ENCODE data around the gene EPHB1. TPM values are rescaled to one million over a fixed set of nuclear protein-coding genes. Genes with fewer than 3 reads are reported as not detected.

Gene EPHB1
- total RNA-seq, 1 donor = 0.36 TPM

GRCh38 chr3:134858441-134859035 is 63.5 kb downstream of the EPHB1 start:
- Histone ChIP-seq H3K4me3 (ENCODE audit: insufficient read depth, low read length) (no peak overlapping the region), H2AFZ (ENCODE audit: low read length) (no peak overlapping the region), H3K27me3 (ENCODE audit: insufficient read depth, low read length) (no peaks in the 10 kb centered on the region), H3K27ac (ENCODE audit: low read depth, low read length) (no peak overlapping the region), H4K20me1 (ENCODE audit: insufficient read depth, low read length) (no peaks in the 10 kb centered on the region), H3K79me2 (ENCODE audit: insufficient read depth, low read length) (no peaks in the 10 kb centered on the region), H3K4me2 (ENCODE audit: insufficient read depth, low read length) (no peak overlapping the region), H3K9me3 (ENCODE audit: low read depth, low read length) (no peaks in the 10 kb centered on the region), H3K36me3 (ENCODE audit: insufficient read depth, low read length) (no peaks in the 10 kb centered on the region), H3K4me1 (ENCODE audit: insufficient read depth, low read length) (no peaks in the 10 kb centered on the region)
- TF ChIP-seq CTCF (IDR thresholded peaks at IDR 0.05; ENCODE audit: extremely low read depth, low read depth, low read length) = no peak
- DNase-seq (ENCODE audit: insufficient read length, low spot score, missing footprints) = no peak

- H3K9me3 ChIP-seq (ENCODE audit: low read depth, low read length) = no peaks in the 10 kb centered on the region
- no peak overlapping the region for H3K4me3 ChIP-seq (ENCODE audit: insufficient read depth, low read length)
- H3K4me2 ChIP-seq (ENCODE audit: insufficient read depth, low read length) = no peak overlapping the region
- no peak overlapping the region for H2AFZ ChIP-seq (ENCODE audit: low read length)
- no peak for DNase-seq (ENCODE audit: insufficient read length, low spot score, missing footprints)
- no peak overlapping the region for H3K27ac ChIP-seq (ENCODE audit: low read depth, low read length)
- no peaks in the 10 kb centered on the region for H3K36me3 ChIP-seq (ENCODE audit: insufficient read depth, low read length)
- no peaks in the 10 kb centered on the region for H4K20me1 ChIP-seq (ENCODE audit: insufficient read depth, low read length)
- no peak for TF ChIP-seq CTCF (IDR thresholded peaks at IDR 0.05; ENCODE audit: extremely low read depth, low read depth, low read length)
- no peaks in the 10 kb centered on the region for H3K27me3 ChIP-seq (ENCODE audit: insufficient read depth, low read length)
- H3K4me1 ChIP-seq (ENCODE audit: insufficient read depth, low read length) = no peaks in the 10 kb centered on the region
- H3K79me2 ChIP-seq (ENCODE audit: insufficient read depth, low read length) = no peaks in the 10 kb centered on the region
These were observed 64.3 kb downstream of the EPHB1 start for GRCh38 chr3:134859341-134859740.

- no peak overlapping the region for H3K4me3 ChIP-seq (ENCODE audit: insufficient read depth, low read length)
- H3K79me2 ChIP-seq (ENCODE audit: insufficient read depth, low read length) = no peaks in the 10 kb centered on the region
- no peak overlapping the region for H3K27ac ChIP-seq (ENCODE audit: low read depth, low read length)
- no peaks in the 10 kb centered on the region for H3K4me1 ChIP-seq (ENCODE audit: insufficient read depth, low read length)
- H3K36me3 ChIP-seq (ENCODE audit: insufficient read depth, low read length) = no peaks in the 10 kb centered on the region
- H4K20me1 ChIP-seq (ENCODE audit: insufficient read depth, low read length) = no peaks in the 10 kb centered on the region
- no peak overlapping the region for H3K4me2 ChIP-seq (ENCODE audit: insufficient read depth, low read length)
- DNase-seq (ENCODE audit: insufficient read length, low spot score, missing footprints) = no peak
- H3K27me3 ChIP-seq (ENCODE audit: insufficient read depth, low read length) = no peaks in the 10 kb centered on the region
- no peak overlapping the region for H2AFZ ChIP-seq (ENCODE audit: low read length)
- no peaks in the 10 kb centered on the region for H3K9me3 ChIP-seq (ENCODE audit: low read depth, low read length)
- TF ChIP-seq CTCF (IDR thresholded peaks at IDR 0.05; ENCODE audit: extremely low read depth, low read depth, low read length) = no peak
These were observed 65.1 kb downstream of the EPHB1 start for GRCh38 chr3:134860141-134860540.

GRCh38 chr3:134863915-134864314 is 68.9 kb downstream of the EPHB1 start:
- Histone ChIP-seq H3K79me2 (ENCODE audit: insufficient read depth, low read length) (no peaks in the 10 kb centered on the region), H4K20me1 (ENCODE audit: insufficient read depth, low read length) (no peaks in the 10 kb centered on the region), H3K27me3 (ENCODE audit: insufficient read depth, low read length) (no peaks in the 10 kb centered on the region), H3K4me2 (ENCODE audit: insufficient read depth, low read length) (no peak overlapping the region), H3K4me1 (ENCODE audit: insufficient read depth, low read length) (no peaks in the 10 kb centered on the region), H3K4me3 (ENCODE audit: insufficient read depth, low read length) (no peak overlapping the region), H3K27ac (ENCODE audit: low read depth, low read length) (no peak overlapping the region), H3K36me3 (ENCODE audit: insufficient read depth, low read length) (no peaks in the 10 kb centered on the region), H3K9me3 (ENCODE audit: low read depth, low read length) (no peaks in the 10 kb centered on the region), H2AFZ (ENCODE audit: low read length) (no peak overlapping the region)
- no peak for TF ChIP-seq CTCF (IDR thresholded peaks at IDR 0.05; ENCODE audit: extremely low read depth, low read depth, low read length)
- DNase-seq (ENCODE audit: insufficient read length, low spot score, missing footprints) = no peak

Measured in osteoblast (primary cell).